ENCODE results near the gene SREBF2. TPM values are rescaled to one million over a fixed set of nuclear protein-coding genes. Genes with fewer than 3 reads are reported as not detected.

SREBF2 gene
- total RNA-seq, 1 experiment from 2014 or later = 129 TPM

GRCh38 chr22:41915786-41916493 lies 83.0 kb downstream of the SREBF2 start:
- POLR2A ChIA-PET = interaction anchor here (1.0 kb wide), 1 partner anchor 249 kb away, joined by 3 read pairs; no protein-coding TSS in a partner anchor
- CTCF ChIA-PET = interaction anchor here (2.6 kb wide), 1 partner anchor 10 kb away, joined by 9 read pairs; no protein-coding TSS in a partner anchor
- peak overlapping the region; percentile 74; the same call in 1 of the 2 replicates for H3K4me2 ChIP-seq (ENCODE audit: low read length)

More at GRCh38 chr22:41915786-41916493, 83.0 kb downstream of the SREBF2 start:
- Histone ChIP-seq H3K27me3 (ENCODE audit: insufficient read depth, low read length) (no peaks in the 10 kb centered on the region), H3K4me1 (ENCODE audit: control insufficient read depth in 1 of 2, insufficient read depth in 2 of 2, low read length in 2 of 2) (peaks cover 12 to 44% of the 10 kb centered on the region in 2 experiments), H3K9me2 (ENCODE audit: insufficient read depth) (no peaks in the 10 kb centered on the region), H3K27ac (ENCODE audit: low read depth, low read length) (no peak overlapping the region), H3K36me3 (ENCODE audit: control insufficient read depth in 1 of 2, insufficient read depth in 2 of 2, low read length in 2 of 2) (no peaks in the 10 kb centered on the region), H3K9me3 (ENCODE audit: control insufficient read depth in 1 of 2, insufficient read depth in 1 of 2, low read depth in 1 of 2, low read length in 2 of 2) (no peaks in the 10 kb centered on the region), H4K20me1 (ENCODE audit: insufficient read depth) (no peaks in the 10 kb centered on the region), H3K4me3 (replicated peaks in 1 of 2; ENCODE audit: low read depth in 1 of 2, low read length in 2 of 2) (no peak overlapping the region), H3K79me2 (ENCODE audit: insufficient read depth, low read length) (no peaks in the 10 kb centered on the region), H2AFZ (ENCODE audit: low read depth, low read length, poor library complexity, severe bottlenecking) (no peak overlapping the region), H3K9ac (ENCODE audit: low read length) (no peak overlapping the region)
- no peak for TF ChIP-seq CEBPB (IDR thresholded peaks at IDR 0.05; ENCODE audit: low read depth)
- no peak for TF ChIP-seq ZBTB33 (IDR thresholded peaks at IDR 0.05; ENCODE audit: extremely low read depth, insufficient replicate concordance, low read length)
- TF ChIP-seq ELF1 (IDR thresholded peaks at IDR 0.05; ENCODE audit: borderline replicate concordance, low read depth) = no peak
- TF ChIP-seq FOSL1 (IDR thresholded peaks at IDR 0.05; ENCODE audit: low read depth) = no peak
- no peak for TF ChIP-seq JUND (IDR thresholded peaks at IDR 0.05)
- no peak for TF ChIP-seq CTCF (IDR thresholded peaks at IDR 0.05 in 2 of 3, conservative IDR thresholded peaks at IDR 0.05 in 1 of 3; ENCODE audit: borderline replicate concordance in 1 of 3, insufficient read depth in 1 of 3, low read depth in 2 of 3, low read length in 2 of 3)
- no peak for TF ChIP-seq SP1 (IDR thresholded peaks at IDR 0.05; ENCODE audit: low read depth)
- TF ChIP-seq MAX (IDR thresholded peaks at IDR 0.05) = no peak
- no peak for TF ChIP-seq TCF7L2 (IDR thresholded peaks at IDR 0.05; ENCODE audit: borderline replicate concordance, extremely low read depth, insufficient read depth, insufficient read length)
- TF ChIP-seq ZFX (IDR thresholded peaks at IDR 0.05) = no peak
- TF ChIP-seq POLR2AphosphoS5 (IDR thresholded peaks at IDR 0.05; ENCODE audit: low read depth, low read length) = no peak
- DNase-seq (ENCODE audit: low read depth, low spot score) (no peak), ATAC-seq (no peak)
- intact Hi-C loops (cut with micrococcal nuclease) = no loop called here
- RAD21 ChIA-PET (ENCODE audit: low non-redundant PET in 1 of 2, low total read pairs in 2 of 2, uncharacterized antibody in 2 of 2, unreplicated experiment in 2 of 2) = no interaction called here
- BruUV-seq (replicated peaks) = no TSS peak
